Progenitor cell of endocrine pancreas (in vitro differentiated cells): Measurements from ENCODE around the gene WFDC9. TPM values are rescaled to one million over a fixed set of nuclear protein-coding genes. Genes with fewer than 3 reads are reported as not detected.
"Not testable (repeated sequence)": the region's sequence is repeated elsewhere in the genome, so short reads cannot be mapped to it uniquely, and the experiment has no call there.

Experiments
- DNase-seq: peaks from one replicate; pipeline ENCODE4 v3.0.0; 2021; ENCODE audit warnings: low spot score; ENCODE audit not compliant: unreplicated experiment
- H3K27ac Mint-ChIP-seq: 2 replicates; pipeline ENCODE4 v1.8.0; 2021; ENCODE audit warnings: mild to moderate bottlenecking, moderate library complexity, mixed read lengths
- H3K27me3 Mint-ChIP-seq: 2 replicates; pipeline ENCODE4 v1.8.0; 2021; ENCODE audit warnings: mixed read lengths
- H3K36me3 Mint-ChIP-seq: 2 replicates; pipeline ENCODE4 v1.8.0; 2022; ENCODE audit warnings: mixed read lengths; ENCODE audit not compliant: insufficient read depth
- H3K4me1 Mint-ChIP-seq: 2 replicates; pipeline ENCODE4 v1.8.0; 2021; ENCODE audit warnings: low read depth, mixed read lengths
- H3K4me3 Mint-ChIP-seq: 2 replicates; pipeline ENCODE4 v1.8.0; 2021; ENCODE audit warnings: low read depth, mild to moderate bottlenecking, moderate library complexity, mixed read lengths
- H3K9me3 Mint-ChIP-seq: 2 replicates; pipeline ENCODE4 v1.8.0; 2021; ENCODE audit warnings: low read depth, mixed read lengths
- total RNA-seq: library from RNA; stranded (reverse); gene quantifications from 2 replicates; pipeline ENCODE4 v1.2.1, GENCODE V29; 2021
- TF ChIP-seq, protein P1 (sequence below): fragments of 200-600 bp; sonication (generic); IDR thresholded peaks from one replicate; pipeline ENCODE4 v1.5.0; 2021; ENCODE audit warnings: antibody characterized with exemption, mild to moderate bottlenecking; ENCODE audit not compliant: unreplicated experiment

Gene WFDC9
- total RNA-seq, 1 donor from 2014 or later: not detected

DNA sequence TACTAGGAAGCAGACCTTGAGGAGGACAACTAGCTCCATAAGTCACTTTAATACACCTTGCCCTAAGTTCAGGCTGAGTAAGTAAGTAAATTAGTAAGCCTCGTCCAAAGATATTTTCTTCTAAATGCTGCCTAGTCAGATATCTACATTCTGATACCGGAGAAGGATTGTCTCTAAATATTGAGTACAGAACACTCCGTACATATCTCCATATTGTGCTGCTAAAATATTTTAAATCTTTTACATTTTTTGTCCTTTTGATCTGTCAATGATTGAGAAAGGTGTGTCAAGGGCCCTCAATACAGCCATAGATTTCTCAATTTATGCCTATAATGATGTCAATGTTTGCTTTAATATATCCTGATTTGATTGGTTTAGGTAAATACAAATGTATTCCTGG is 55.2 kb downstream of the WFDC9 start:
- TF ChIP-seq, protein P1, sequence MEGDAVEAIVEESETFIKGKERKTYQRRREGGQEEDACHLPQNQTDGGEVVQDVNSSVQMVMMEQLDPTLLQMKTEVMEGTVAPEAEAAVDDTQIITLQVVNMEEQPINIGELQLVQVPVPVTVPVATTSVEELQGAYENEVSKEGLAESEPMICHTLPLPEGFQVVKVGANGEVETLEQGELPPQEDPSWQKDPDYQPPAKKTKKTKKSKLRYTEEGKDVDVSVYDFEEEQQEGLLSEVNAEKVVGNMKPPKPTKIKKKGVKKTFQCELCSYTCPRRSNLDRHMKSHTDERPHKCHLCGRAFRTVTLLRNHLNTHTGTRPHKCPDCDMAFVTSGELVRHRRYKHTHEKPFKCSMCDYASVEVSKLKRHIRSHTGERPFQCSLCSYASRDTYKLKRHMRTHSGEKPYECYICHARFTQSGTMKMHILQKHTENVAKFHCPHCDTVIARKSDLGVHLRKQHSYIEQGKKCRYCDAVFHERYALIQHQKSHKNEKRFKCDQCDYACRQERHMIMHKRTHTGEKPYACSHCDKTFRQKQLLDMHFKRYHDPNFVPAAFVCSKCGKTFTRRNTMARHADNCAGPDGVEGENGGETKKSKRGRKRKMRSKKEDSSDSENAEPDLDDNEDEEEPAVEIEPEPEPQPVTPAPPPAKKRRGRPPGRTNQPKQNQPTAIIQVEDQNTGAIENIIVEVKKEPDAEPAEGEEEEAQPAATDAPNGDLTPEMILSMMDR: no peak
- Mint-ChIP-seq H3K4me1 (peaks cover 6% of the 10 kb centered on the region), H3K27ac (peak overlapping the region; percentile 34), H3K4me3 (no peak overlapping the region), H3K9me3 (peaks cover 8% of the 10 kb centered on the region), H3K27me3 (peaks cover 8% of the 10 kb centered on the region), H3K36me3 (no peaks in the 10 kb centered on the region)
- no peak for DNase-seq

DNA sequence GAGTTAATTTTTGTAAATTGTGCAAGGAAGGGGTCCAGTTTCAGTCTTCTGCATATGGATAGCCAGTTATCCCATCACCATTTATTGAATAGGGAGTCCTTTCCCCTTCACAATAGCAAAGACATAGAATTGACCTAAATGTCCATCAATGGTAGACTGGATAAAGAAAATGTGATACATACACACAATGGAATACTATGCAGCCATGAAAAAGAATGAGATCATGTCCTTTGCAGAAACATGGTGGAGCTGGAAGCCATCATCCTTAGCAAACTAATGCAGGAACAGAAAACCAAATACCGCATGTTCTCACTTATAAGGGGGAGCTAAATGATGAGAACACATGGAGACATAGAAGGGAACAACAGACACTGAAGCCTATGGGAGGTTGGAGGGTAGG is 61.4 kb downstream of the WFDC9 start:
- not testable (repeated sequence) for H3K27ac Mint-ChIP-seq, H3K27me3 Mint-ChIP-seq, H3K4me1 Mint-ChIP-seq, H3K4me3 Mint-ChIP-seq, DNase-seq, H3K36me3 Mint-ChIP-seq, H3K9me3 Mint-ChIP-seq

DNA sequence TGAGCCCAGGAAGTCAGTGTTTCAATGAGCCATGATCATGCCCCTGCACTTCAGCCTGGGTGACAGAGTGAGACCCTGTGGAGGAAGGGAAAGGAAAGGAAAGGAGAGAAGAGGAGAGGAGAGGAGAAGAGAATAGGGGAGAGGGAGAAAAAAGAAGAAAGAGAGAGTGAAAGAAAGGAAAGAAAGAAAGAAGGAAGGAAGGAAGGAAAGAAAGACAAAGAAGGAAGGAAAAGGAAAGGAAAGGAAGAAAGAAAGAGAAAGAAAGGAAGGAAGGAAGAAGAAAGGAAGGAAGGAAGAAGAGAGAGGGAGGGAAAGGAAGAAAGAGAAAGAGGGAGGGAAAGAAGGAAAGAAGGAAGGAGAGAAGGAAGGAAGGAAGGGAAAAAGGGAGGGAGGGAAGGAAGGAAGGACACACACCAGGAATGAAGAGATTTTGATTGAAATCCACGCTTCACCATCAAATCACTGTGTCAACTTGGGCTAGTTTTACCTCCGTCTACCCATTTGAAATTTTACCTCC is 66.3 kb downstream of the WFDC9 start:
- no peak for DNase-seq
- peak overlapping the region; percentile 64 for H3K27ac Mint-ChIP-seq
- no peak overlapping the region for H3K4me3 Mint-ChIP-seq
- H3K9me3 Mint-ChIP-seq: no peaks in the 10 kb centered on the region
- TF ChIP-seq, protein P1: no peak
- peaks cover 6% of the 10 kb centered on the region for H3K27me3 Mint-ChIP-seq
- H3K36me3 Mint-ChIP-seq: no peaks in the 10 kb centered on the region
- peaks cover 9% of the 10 kb centered on the region for H3K4me1 Mint-ChIP-seq

Other genes with a start within 250 kb of the WFDC9 start
- gene DBNDD2, start 223.0 kb downstream of the WFDC9 start, total RNA-seq: 22.0 and 23.2 TPM in 2 replicates
- gene PIGT, start 215.1 kb downstream of the WFDC9 start, total RNA-seq: 85.1 and 87.7 TPM in 2 replicates
- gene WFDC2, start 161.5 kb downstream of the WFDC9 start, total RNA-seq: 161 and 188 TPM in 2 replicates
- gene SPINT3, start 115.7 kb downstream of the WFDC9 start, total RNA-seq: not detected in 2 replicates
- not detected in 2 replicates for gene WFDC6, start 91.8 kb downstream of the WFDC9 start, total RNA-seq
- not detected in 2 replicates for gene EPPIN, start 83.9 kb downstream of the WFDC9 start, total RNA-seq
- gene WFDC8, start 52.0 kb downstream of the WFDC9 start, total RNA-seq: not detected in 2 replicates
- not detected in 2 replicates for gene WFDC10A, start 1.5 kb downstream of the WFDC9 start, total RNA-seq
- not detected in 2 replicates for gene WFDC11, start 39.0 kb upstream of the WFDC9 start, total RNA-seq
- gene WFDC13, start 70.8 kb upstream of the WFDC9 start, total RNA-seq: not detected in 2 replicates
- not detected in 2 replicates for gene WFDC10B, start 73.7 kb upstream of the WFDC9 start, total RNA-seq
- not detected in 2 replicates for gene SPINT4, start 91.1 kb upstream of the WFDC9 start, total RNA-seq
- 0.62 and 0.84 TPM in 2 replicates for gene WFDC3, start 160.6 kb upstream of the WFDC9 start, total RNA-seq
- gene DNTTIP1, start 160.7 kb upstream of the WFDC9 start, total RNA-seq: 29.3 and 33.4 TPM in 2 replicates
- gene UBE2C, start 181.4 kb upstream of the WFDC9 start, total RNA-seq: 63.9 and 69.0 TPM in 2 replicates
- gene TNNC2, start 196.0 kb upstream of the WFDC9 start, total RNA-seq: 0.67 TPM in 1 of 2 replicates, not detected in the other
- 12.2 and 13.1 TPM in 2 replicates for gene SNX21, start 202.5 kb upstream of the WFDC9 start, total RNA-seq
- 23.0 and 23.2 TPM in 2 replicates for gene ACOT8, start 226.1 kb upstream of the WFDC9 start, total RNA-seq
- 7.6 and 7.9 TPM in 2 replicates for gene ZSWIM3, start 226.3 kb upstream of the WFDC9 start, total RNA-seq
- gene ZSWIM1, start 249.9 kb upstream of the WFDC9 start, total RNA-seq: 13.3 and 15.1 TPM in 2 replicates